ENCODE data around the gene GBX2. TPM values are rescaled to one million over a fixed set of nuclear protein-coding genes. Genes with fewer than 3 reads are reported as not detected.

GBX2 gene
- total RNA-seq = not detected
- long read RNA-seq, partial matches to known transcripts = 0 of 1 reads
- long read RNA-seq, other reads (novel, unspliced or antisense) = 0 of 1 reads

GRCh38 chr2:236168110-236169080, at the start of gene GBX2:
GBX2 (minus strand) TSS chr2:236168386; CDS start chr2:236167971, 415 bp downstream.
- peak; percentile 46 for ATAC-seq (ENCODE audit: poor library complexity)
- intact Hi-C loops (cut with DNase I) = no loop called here
- no peak for DNase-seq

DNA sequence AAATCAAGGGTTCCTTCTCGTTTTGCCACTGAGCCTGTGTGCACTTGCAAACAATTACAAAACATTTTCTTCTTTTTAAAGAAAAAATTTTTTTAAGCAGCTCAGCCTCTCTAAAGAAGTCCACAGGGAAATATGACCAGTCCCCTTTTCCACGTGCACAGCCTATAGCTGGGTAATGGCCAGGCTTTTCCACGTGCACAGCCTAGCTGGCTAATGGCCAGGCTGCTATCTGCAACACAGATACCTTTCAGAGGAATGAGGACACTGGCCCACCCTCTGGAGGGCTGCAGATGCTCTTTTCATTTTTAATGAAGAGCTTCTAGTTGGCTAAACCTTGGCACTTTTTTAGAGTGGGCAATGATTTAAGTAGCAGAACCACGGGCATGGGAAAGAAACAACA, 49.7 kb upstream of the GBX2 start:
- ATAC-seq (ENCODE audit: poor library complexity) (no peak), DNase-seq (no peak)
- intact Hi-C loops (cut with DNase I) = no loop called here

GRCh38 chr2:236216711-236217110, 48.5 kb upstream of the GBX2 start:
- DNase-seq (no peak), ATAC-seq (ENCODE audit: poor library complexity) (no peak)
- intact Hi-C loops (cut with DNase I) = no loop called here

DNA sequence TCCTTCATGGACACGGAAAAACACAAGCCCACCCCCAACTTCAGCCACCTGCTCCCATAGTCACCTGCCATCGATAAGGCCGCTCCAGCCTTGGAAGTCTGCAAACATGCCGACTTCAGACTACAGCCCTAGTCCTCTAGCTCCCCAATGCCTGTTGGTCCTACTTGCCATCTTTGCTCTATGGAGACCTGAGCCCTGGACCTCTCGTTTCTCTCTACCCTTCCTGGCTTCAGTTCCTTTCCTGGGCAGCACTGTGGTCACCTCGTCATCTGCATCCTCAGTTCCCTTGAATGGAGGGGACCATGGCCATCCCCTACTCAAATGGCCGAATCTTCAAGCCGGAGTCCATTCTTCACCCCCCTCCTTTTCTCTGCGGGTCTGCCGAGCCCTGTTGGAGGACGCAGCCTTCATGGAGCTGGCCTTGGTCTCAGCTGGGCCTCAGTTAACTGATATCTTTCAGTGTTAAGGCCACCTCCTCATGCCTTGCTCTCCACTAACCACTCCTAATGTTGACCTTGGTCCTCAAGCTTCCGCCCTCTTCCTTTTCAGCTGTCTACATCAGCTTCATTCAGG, 47.7 kb upstream of the GBX2 start:
- ATAC-seq (ENCODE audit: poor library complexity) = no peak
- intact Hi-C loops (cut with DNase I) = no loop called here
- DNase-seq = no peak

DNA sequence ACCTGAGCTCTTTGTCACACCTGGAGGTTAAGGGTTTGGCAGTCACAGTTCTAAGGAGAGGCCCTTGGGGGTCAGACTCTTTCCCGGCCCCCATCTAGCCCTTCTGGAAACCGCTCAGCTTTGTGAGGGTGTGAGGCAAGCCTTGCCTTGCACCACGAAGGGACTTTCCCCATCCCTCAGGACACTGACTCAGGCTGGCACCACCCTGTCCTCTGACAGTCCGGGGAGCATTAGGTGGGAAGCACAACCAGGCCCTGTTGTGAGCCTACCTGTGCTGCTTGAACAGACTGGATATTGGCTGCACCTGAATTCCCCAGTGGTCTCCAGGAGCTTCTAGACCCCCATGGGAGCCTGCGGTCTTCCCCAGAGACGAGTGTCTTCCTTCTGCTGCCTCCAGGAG, 47.0 kb upstream of the GBX2 start:
- no peak for DNase-seq
- no peak for ATAC-seq (ENCODE audit: poor library complexity)
- intact Hi-C loops (cut with DNase I) = no loop called here

GRCh38 chr2:236214376-236214995, 46.3 kb upstream of the GBX2 start:
- ATAC-seq (ENCODE audit: poor library complexity) (no peak), DNase-seq (no peak)
- intact Hi-C loops (cut with DNase I) = no loop called here

DNA sequence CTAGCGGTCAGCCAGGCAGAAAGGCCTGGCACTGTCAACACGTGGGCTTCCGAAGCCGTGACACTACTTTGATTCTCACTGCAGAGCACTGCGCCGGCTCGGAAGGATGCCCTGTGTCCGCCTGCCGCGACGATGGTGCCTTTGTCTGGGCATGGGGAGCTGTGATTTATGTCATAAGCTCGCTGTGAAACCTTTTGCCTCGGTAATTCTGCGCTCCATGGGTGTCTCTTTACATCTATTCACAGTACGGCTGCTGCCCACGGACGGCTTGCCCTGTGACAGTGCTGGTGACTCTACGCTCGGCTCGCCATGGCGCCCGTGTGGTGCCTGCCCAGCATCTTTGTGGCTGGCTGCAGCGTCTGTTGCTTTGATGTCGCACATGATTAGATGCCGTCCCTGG, 43.1 kb upstream of the GBX2 start:
- intact Hi-C loops (cut with DNase I) = no loop called here
- DNase-seq (no peak), ATAC-seq (ENCODE audit: poor library complexity) (no peak)

- DNase-seq = no peak
- no peak for ATAC-seq (ENCODE audit: poor library complexity)
- intact Hi-C loops (cut with DNase I) = no loop called here
Observed at GRCh38 chr2:236210536-236210935, 42.4 kb upstream of the GBX2 start.

DNA sequence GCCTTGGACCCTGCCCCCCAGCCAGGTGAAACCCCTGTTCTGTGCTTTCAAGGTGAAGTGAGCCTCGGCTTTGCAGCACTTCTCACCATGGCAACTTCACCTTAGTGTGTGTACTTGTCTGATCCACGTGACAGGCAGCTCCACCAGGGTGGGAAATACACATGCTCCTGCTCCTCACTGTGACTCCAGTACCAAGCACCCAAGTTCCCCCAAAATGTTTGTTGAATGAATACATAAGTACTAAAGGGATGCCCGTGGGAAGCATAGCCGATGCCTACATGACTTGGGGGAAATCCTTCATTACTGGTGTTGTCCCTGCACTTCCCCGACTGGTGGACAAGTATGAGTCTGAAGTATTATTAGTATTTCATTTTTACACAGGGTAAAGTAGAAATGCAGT, 41.8 kb upstream of the GBX2 start:
- DNase-seq (no peak), ATAC-seq (ENCODE audit: poor library complexity) (no peak)
- intact Hi-C loops (cut with DNase I) = no loop called here

GRCh38 chr2:236209535-236209934, 41.3 kb upstream of the GBX2 start:
- no peak for DNase-seq
- ATAC-seq (ENCODE audit: poor library complexity) = no peak
- intact Hi-C loops (cut with DNase I) = no loop called here

DNA sequence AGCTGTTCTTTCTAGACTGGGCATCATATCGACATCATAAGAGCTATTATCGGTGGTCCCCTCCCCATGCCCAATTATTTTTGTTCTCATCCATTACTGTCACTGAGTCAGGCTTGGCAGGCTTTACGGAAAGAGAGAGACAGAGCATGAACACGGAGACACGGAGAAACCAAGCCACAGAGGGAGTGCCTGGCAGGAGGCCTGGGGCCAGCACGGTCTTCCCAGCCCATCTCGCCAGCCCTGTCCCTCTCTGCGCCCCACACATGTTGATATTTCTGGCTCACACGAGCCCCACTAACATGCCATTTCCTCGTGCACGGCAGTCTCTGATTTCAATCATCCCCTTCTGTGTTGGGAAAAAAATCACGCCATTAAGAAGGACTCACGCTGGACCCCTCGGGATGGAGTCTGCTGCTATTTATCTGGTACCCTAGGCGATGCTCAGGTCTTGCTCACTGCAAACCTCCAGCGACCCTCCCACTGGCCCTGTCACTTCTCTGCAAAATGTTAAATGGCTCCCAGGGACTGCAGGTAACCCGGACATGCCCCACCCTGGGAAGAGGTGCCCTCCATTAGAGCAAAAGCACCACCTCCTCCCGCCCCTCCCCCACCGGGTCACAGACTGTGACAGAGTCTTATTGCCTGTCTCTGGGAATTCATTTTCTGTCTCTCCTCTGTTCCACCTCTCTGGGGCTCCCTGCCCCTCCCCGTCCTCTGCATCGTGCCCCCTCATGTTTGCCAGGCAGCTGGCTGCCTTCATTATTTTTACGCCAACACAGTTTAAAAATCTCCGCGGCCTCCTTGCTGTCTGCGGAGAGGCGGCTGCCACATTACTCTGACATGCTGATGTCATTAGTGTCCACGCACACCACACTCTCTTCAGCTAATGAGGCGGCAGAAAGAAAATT, 40.1 kb upstream of the GBX2 start:
- no peak for ATAC-seq (ENCODE audit: poor library complexity)
- DNase-seq = no peak
- intact Hi-C loops (cut with DNase I) = no loop called here

GRCh38 chr2:236207472-236207871, 39.3 kb upstream of the GBX2 start:
- no peak for DNase-seq
- no peak for ATAC-seq (ENCODE audit: poor library complexity)
- intact Hi-C loops (cut with DNase I) = no loop called here

DNA sequence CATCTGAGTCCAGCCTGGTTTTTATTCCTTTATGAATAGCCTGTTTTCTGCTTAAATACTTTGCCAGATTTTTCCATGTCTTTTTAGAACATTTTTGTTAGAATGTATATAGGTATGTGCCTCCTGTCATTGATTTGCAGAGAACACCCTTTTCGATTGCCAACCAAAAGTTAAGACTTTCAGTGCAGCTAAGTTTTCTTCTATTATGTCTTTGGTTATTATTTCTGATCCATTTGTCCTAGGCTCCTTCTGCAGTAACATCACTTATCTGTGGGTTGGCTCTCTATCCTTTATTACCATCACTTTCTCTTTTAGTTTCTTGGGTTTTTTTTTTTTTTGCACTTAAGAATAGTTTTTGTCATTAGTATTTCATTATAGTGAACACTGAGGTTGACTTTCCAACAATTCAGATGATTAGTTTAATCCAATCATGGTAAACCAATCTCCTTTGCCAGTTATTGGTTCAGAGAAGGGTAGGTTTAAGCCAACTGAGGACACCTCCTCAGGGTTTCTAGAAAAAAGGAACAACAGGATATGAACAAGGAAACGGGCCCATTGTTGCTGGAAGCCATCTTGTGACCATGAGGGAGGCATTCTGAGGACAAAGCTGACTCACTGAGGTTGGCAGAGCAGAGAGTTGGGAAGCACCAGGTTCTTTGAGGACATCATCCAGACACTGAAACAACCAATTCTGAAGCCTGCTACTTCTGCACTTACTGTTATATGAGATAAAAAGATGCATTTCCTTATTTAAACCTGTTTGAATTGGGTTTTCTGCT, 37.9 kb upstream of the GBX2 start:
- ATAC-seq (ENCODE audit: poor library complexity) = no peak
- intact Hi-C loops (cut with DNase I) = no loop called here
- no peak for DNase-seq

- intact Hi-C loops (cut with DNase I) = no loop called here
- ATAC-seq (ENCODE audit: poor library complexity) (no peak), DNase-seq (no peak)
Observed at GRCh38 chr2:236204953-236205352, 36.8 kb upstream of the GBX2 start.

GRCh38 chr2:236200378-236200777, 32.2 kb upstream of the GBX2 start:
- DNase-seq (no peak), ATAC-seq (ENCODE audit: poor library complexity) (no peak)
- intact Hi-C loops (cut with DNase I) = no loop called here

DNA sequence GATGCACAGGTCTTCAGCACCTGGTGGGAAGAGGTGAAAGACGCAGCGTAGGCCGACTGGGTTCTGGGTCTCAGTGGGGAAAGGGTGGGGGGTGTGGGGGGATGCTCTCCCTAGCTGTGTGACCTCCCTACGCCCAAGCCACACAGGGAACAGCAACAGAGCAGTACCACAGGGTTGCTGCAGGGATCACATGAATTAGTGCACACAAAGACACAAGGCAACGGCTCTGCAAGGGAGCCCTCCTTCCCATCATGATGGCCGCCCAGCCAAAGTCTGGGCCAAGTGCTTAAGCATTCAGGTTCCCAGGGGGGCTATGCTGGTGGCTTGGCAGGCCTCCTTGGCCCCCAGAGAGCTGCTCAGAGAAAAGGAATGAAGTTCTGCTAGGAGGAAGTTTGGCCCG, 28.2 kb upstream of the GBX2 start:
- ATAC-seq (ENCODE audit: poor library complexity) (no peak), DNase-seq (no peak)
- intact Hi-C loops (cut with DNase I) = no loop called here

DNA sequence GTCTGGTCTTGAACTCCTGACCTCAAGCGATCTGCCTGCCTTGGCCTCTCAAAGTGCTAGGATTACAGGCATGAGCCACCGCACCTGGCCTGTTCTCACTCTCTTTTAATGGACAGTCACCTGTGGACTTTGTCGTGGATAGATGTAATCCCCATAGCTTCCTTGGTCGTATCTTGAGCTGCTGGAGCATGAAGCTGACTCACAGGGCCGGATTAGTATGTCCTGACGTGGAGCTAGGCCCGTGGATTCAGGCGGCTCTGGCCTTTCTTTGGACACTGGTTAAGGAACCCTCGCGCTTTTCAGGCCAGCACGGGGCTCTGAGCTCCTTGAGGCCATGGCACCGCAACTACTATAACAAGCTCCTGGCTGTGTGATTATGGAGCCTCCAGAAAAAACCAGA, 27.5 kb upstream of the GBX2 start:
- intact Hi-C loops (cut with DNase I) = no loop called here
- DNase-seq (no peak), ATAC-seq (ENCODE audit: poor library complexity) (no peak)

DNA sequence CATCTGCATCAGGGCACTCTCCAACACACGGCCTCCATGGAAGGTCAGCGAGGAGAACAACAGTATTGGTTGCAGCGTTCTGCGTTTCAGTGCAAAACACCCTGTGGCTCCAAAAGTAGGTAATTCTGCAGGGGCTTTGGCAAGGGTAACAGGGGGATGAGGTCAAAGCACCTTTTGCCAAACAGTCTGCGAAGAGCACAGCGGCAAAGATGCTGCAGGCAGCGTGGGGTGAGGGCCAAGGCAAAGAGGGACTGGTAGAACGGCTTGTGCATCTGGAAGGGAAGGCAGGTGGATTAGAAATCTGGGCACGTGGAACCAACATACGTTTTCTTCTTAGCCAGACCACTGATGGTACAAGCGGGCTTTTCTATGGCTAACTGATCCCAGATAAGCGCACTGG, 26.6 kb upstream of the GBX2 start:
- DNase-seq (no peak), ATAC-seq (ENCODE audit: poor library complexity) (no peak)
- intact Hi-C loops (cut with DNase I) = no loop called here
